ENCODE data around the gene C3orf18.

The C3orf18 gene

DNA sequence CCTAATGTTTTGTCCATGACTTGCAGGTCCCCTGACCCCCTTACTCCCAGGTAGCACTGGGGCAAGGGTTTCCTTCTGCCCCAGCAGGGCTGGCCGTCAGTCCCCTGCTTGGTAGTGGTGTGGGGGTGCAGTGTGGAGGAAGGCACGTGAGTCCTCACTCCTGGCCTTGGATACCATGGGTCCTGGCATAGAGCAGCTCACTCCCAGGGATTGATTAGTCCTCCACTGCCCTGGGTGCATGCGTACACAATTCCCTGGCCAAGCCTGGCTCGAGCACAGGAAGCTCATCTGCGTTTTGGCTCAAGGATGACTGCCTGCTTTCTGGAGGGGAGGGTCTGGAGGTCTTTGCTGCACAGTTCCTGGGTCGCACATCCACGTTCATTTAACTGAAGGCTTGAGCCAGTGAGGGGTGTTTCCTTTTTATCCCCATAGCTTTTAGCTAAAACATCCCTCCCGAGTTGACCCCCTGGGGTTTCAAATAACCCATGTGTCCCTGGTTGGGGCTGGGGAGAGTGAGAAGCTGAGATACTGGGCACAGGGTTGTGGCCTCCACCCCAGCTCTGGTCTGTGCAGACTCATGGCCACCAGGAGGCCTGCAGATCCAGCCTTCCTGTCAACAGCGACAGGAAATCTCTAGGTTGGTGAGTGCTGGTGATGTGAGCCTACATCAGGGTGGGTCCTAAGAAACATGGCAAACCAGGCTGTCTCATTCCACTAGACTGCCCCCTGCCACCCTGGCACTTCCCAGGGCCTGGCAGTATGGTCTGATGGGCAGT, 13.3 kb upstream of the C3orf18 start:
- DNase-seq (ENCODE audit: low spot score), result no peak

- DNase-seq (ENCODE audit: low spot score), result no peak
Observed at GRCh38 chr3:50577348-50577747, 9.8 kb upstream of the C3orf18 start.

GRCh38 chr3:50575372-50575771, 7.8 kb upstream of the C3orf18 start:
- DNase-seq (ENCODE audit: low spot score), result no peak

GRCh38 chr3:50574444-50574831, 6.9 kb upstream of the C3orf18 start:
- no peak for DNase-seq (ENCODE audit: low spot score)

DNA sequence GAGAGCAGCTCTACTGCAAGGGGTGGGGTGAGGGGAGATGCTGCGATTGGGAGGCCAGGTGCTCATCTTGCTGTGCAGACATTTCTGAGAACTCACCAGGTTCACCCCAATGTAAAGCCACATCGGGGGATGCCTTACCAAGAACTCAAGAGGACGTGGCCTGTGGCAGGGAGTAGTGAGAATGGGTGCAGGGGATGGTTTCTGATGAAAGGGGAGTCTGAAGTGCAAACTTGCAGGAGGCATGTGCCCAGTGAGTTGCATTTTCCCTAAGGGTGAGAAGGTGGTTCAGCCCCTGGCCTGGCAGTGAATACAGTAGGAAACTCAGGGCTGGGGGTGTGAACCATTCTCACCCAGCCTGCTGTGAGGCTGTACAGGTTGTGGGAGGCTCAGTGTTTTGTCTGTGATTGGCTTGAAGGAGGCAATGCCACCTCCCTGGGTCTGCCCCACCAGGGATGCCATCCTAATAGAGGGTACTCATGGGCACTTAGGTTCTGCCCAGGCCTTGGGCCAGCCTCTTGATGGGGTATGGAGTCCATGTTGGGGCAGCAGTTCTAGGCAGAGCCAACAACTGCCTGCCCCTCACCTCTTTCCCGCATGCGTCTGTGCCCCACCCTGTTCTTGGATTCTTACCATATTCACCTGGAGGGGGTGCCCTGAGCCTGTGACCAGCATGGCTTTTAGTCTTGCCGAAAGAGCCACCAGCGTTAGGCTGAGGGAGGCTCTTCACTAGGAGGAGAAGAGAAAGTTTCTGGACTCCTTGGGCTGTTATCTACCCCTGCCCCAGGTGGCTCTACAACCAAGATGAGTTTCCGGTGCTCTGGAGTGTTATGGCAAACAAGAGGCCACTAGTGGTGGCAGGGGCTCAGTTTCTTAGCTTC, 6.3 kb upstream of the C3orf18 start:
- no peak for DNase-seq (ENCODE audit: low spot score)

GRCh38 chr3:50572801-50573371, 5.3 kb upstream of the C3orf18 start:
- no peak for DNase-seq (ENCODE audit: low spot score)

DNA sequence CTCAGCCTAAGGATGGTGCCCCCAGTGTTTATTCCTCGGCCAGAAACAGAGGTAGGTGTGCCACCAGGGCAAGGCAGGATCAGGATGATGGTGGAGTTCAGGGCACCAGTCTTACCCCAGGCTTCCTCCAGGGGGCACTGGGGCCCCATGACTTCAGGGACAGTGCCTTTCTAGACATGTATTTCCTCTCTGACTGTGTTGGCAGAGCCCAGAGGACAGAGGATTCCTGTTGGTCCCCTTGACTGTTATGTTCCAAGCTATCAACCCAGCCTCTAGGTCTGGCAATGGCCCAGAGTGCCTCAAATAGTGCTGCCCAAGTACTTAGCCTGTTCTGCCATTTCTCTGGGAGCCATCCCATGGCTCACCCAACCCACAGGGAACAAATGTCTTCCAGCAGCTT, 4.6 kb upstream of the C3orf18 start:
- DNase-seq (ENCODE audit: low spot score), result peak; percentile 79

DNA sequence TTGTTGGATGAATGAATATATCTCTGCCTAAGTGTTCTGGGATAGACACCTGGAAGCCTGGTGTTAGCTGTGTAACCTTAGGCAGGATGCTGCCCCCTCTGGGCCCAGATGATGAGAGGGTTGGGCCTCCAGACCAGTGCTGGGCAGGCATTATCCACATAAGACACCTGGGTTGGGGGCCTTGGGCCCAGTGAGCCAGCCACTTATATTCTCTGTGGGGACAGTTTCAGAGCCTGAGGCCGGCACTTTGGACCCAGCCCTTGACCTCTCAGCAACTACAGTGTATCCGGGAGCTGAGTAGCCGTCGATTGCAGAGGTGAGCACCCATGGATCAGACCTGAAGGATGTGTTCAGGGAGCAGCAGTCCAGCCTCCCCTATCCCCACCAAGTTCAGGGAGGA, 3.9 kb upstream of the C3orf18 start:
- no peak for DNase-seq (ENCODE audit: low spot score)

DNA sequence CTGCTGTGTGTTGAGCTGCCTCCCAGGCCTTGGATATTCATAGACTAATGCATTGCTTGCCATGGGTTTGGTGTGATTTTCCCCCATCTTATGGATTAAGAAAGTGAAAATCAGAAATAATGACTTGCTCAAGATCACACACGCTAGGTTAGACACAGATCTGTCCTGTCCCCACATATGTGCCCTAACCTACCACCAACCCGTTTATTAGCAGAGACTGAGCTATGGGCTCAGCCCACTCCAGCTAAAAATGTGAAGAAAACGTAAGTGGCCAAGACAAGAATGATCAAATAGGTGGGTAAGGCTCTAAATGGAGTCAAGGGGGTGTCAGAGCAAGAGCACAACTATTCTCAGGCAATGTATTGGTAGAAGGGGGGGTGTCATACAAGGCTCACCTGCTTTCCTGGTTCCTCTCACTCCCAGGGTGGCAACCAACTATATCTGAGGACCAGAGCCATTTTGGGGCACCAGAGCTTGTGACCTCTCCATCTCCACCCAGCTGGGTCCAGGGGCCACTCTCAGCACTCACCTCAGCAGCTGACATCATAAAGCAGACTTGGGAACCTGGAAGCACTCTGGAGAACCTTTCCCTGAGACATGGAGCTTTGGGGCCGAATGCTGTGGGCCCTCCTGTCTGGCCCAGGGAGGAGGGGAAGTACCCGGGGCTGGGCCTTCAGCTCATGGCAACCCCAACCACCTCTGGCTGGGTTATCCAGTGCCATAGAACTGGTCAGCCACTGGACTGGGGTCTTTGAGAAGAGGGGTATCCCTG, 3.1 kb upstream of the C3orf18 start:
- no peak for DNase-seq (ENCODE audit: low spot score)

- peak; percentile 100 for DNase-seq (ENCODE audit: low spot score)
Observed at GRCh38 chr3:50568947-50569749, 1.6 kb upstream of the C3orf18 start, which contains the start of gene HEMK1. Gene HEMK1 (plus strand): TSS chr3:50569522. CDS start chr3:50571105, 1,583 bp downstream.

GRCh38 chr3:50567011-50567385, 549 bp downstream of the C3orf18 start:
- no peak for DNase-seq (ENCODE audit: low spot score)

- no peak for DNase-seq (ENCODE audit: low spot score)
Observed at GRCh38 chr3:50564321-50564720, 3.2 kb downstream of the C3orf18 start.

DNA sequence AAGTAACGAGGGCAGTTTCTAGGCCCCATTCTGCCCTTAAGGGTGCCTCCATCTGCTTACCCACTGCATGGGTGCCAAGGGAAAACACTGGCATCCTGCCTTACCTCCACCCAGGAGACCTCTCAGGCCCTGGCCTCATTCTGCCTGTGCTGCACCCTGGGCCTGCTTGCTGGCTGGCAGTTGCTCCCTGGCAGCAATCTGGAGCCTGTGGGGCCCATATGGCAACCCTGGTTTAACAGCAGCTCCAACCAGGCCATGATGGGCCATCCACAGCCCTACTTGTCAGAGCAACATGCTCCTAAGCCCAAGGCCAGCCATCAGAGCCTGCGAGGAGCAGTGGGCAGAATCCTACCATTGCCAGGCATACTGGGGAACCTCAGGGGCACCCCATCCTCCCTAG, 3.7 kb downstream of the C3orf18 start:
- DNase-seq (ENCODE audit: low spot score), result no peak

DNA sequence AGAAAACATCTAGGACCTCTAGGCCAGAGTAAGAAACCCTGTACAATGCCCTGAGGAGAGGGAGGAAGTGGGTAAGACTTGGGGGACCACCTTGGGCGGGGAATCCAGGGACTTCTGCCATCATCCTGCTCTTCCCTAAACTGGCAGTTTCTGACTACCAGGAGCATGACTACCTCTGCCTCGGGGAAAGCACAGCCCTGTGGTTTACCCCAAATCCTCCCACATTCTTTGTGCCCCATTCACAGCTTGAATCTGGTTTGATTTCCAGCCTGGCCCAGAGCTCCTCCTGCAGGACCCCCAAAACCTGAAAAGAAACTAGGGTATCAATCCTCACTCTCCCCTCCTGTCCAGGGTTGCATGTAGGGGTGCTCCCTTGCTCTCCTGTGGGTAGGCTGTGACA, 4.7 kb downstream of the C3orf18 start:
- DNase-seq (ENCODE audit: low spot score), result no peak

DNA sequence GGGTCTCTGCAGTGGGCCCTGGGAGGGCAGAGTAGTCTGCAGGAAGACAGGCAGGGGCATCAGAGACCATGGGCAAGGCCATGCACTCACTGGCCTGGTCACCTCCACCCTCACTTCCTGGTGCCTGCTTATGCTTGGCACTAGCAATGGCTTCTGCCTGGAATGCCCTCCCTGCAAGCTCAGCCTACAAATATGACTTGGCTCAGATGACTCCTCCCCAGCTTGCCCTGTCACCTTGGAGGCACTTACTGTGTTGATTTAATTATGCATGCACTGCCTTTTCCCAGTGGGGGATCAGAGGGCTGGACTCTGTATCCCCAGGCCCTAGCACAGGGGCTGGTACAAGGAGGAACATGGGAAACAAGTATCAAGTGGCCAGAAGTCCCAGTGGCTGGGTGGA, 7.8 kb downstream of the C3orf18 start:
- DNase-seq (ENCODE audit: low spot score), result no peak

- DNase-seq (ENCODE audit: low spot score), result no peak
Observed at GRCh38 chr3:50557915-50558314, 9.6 kb downstream of the C3orf18 start.

DNA sequence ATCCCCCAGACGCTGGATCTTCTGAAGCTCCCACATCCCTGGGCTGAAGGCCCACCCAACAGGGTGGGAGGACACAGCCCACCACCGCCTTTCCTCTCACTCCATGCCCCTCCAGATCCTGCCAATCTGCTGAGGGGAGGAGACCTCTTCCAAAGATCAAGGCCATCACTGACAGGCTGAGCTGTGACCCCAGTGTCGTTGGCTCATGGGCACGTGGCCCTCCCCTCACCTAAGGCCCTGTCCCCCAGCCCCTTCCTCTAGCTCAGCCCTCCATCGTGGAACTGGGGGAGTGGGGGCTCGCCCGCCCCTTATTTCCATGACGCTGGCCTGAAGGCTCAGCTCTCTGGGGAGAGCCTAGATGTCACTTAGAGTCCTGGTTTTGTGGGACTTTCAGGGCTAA, 10.4 kb downstream of the C3orf18 start:
- DNase-seq (ENCODE audit: low spot score), result no peak

- DNase-seq (ENCODE audit: low spot score), result no peak
Observed at GRCh38 chr3:50554553-50554952, 13.0 kb downstream of the C3orf18 start.

GRCh38 chr3:50552598-50552997, 14.9 kb downstream of the C3orf18 start:
- DNase-seq (ENCODE audit: low spot score), result no peak

DNA sequence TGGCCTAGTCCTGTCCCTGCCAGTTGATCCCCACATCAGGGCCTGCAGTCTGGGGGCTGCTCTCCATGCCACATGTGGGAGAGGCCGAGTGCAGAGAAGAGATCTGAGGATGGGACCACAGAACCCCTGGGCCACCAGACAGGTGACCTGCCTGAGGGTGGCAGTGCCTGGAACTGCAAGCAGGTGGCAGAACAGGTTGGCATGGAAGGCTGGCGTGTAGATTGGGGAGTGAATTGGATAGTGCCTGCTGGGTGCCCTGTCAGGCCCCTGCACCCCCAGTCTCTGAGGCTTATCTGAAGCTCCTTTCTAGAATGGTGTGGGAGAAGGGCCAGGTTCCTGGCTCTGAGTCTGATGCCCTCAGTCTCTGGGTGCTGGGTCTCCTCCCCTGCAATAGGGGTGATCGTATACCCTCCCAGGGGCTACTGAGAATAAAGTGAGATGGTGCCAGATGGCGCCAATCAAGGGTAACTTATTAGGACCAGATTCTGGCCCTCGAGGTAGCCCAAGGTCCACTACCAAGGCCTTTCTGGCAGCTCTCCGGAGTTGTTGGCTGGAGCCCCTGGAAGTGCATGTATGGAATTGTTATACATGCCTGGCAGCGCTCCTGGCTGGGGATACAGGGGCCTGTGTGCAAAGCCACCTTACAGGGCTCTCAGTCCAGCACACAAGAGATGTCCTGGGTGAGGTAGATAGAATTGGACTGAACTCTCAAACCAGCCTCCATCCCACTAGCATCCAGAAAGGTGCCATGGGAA, 15.7 kb downstream of the C3orf18 start:
- DNase-seq (ENCODE audit: low spot score), result no peak

Measured in iPS-NIHi11 (cell line).